Activated B cell treated with CpG ODN at 0.5 μM for 24 hours (primary cell): ENCODE data around the gene L2HGDH. TPM values are rescaled to one million over a fixed set of nuclear protein-coding genes. Genes with fewer than 3 reads are reported as not detected.

Experiments
- ATAC-seq: fragments of 200-7000 bp; cut with Tn5 transposase; one replicate; pipeline ENCODE4 v1.10.0; 2021; ENCODE audit warnings: low read depth, mild to moderate bottlenecking, moderate library complexity
- CTCF ChIA-PET: fragments of 350-600 bp; sonication (Branson Sonifier 250); formaldehyde crosslinking; loops from one replicate; lab custom pipeline; 2021; ENCODE audit warnings: antibody characterized with exemption; lab: Charles Lee
- POLR2A ChIA-PET: fragments of 350-600 bp; sonication (Branson Sonifier 250); formaldehyde crosslinking; loops from one replicate; lab custom pipeline; 2021; ENCODE audit warnings: antibody characterized with exemption; lab: Charles Lee
- DNase-seq: peaks from one replicate; pipeline ENCODE4 v3.0.0; 2022
- H3K27ac Mint-ChIP-seq: one replicate; pipeline ENCODE4 v1.8.0; 2020; ENCODE audit warnings: mixed read lengths
- H3K27me3 Mint-ChIP-seq: one replicate; pipeline ENCODE4 v1.8.0; 2021; ENCODE audit warnings: mixed read lengths
- H3K36me3 Mint-ChIP-seq: one replicate; pipeline ENCODE4 v1.8.0; 2021; ENCODE audit warnings: low read depth, mixed read lengths
- H3K4me1 Mint-ChIP-seq: one replicate; pipeline ENCODE4 v1.8.0; 2021; ENCODE audit warnings: mixed read lengths
- H3K4me3 Mint-ChIP-seq: one replicate; pipeline ENCODE4 v1.8.0; 2020; ENCODE audit warnings: mild to moderate bottlenecking, mixed read lengths
- H3K9me3 Mint-ChIP-seq: one replicate; pipeline ENCODE4 v1.8.0; 2020; ENCODE audit warnings: mixed read lengths
- intact Hi-C: fragments of 100-400 bp; cut with micrococcal nuclease; formaldehyde crosslinking; loops from one replicate; pipeline ENCODE4 v1.15.1; 2024
- total RNA-seq: library from RNA; stranded (reverse); gene quantifications from 2 replicates; pipeline ENCODE4 v1.2.3, GENCODE V29; 2022
- TF ChIP-seq, protein P1 (sequence below): fragments of 200-600 bp; IDR thresholded peaks from one replicate; pipeline ENCODE4 v1.8.0; 2022; ENCODE audit warnings: antibody characterized with exemption, mild to moderate bottlenecking

Gene L2HGDH
- total RNA-seq, 1 donor from 2014 or later: 5.2 TPM

DNA sequence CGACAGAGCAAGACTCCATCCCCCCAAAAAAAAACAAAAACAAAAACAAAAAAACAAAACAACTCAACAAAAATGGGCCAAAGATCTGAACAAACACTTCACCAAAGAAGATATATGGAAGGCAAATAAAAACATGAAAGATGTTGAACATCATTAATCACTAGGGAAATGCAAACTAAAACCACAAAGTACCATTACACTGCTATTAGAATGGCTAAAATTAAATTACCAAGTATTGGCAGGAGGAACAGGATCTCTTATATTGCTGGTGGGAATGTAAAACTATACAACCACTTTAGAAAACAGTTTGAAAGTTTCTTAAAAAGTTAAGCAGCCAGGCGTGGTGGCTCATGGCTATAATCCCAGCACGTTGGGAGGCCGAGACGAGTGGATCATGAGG, 93.5 kb downstream of the L2HGDH start:
- Mint-ChIP-seq H3K27ac (no peak overlapping the region), H3K36me3 (peaks cover 16% of the 10 kb centered on the region), H3K9me3 (no peaks in the 10 kb centered on the region), H3K27me3 (no peaks in the 10 kb centered on the region), H3K4me1 (peaks cover 33% of the 10 kb centered on the region), H3K4me3 (no peak overlapping the region)
- TF ChIP-seq, protein P1, sequence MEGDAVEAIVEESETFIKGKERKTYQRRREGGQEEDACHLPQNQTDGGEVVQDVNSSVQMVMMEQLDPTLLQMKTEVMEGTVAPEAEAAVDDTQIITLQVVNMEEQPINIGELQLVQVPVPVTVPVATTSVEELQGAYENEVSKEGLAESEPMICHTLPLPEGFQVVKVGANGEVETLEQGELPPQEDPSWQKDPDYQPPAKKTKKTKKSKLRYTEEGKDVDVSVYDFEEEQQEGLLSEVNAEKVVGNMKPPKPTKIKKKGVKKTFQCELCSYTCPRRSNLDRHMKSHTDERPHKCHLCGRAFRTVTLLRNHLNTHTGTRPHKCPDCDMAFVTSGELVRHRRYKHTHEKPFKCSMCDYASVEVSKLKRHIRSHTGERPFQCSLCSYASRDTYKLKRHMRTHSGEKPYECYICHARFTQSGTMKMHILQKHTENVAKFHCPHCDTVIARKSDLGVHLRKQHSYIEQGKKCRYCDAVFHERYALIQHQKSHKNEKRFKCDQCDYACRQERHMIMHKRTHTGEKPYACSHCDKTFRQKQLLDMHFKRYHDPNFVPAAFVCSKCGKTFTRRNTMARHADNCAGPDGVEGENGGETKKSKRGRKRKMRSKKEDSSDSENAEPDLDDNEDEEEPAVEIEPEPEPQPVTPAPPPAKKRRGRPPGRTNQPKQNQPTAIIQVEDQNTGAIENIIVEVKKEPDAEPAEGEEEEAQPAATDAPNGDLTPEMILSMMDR: no peak
- CTCF ChIA-PET: no interaction called here
- ATAC-seq (no peak), DNase-seq (no peak)
- POLR2A ChIA-PET: interaction anchor here (0.7 kb wide), 1 partner anchor 8 kb away, joined by 3 read pairs; no protein-coding TSS in a partner anchor
- intact Hi-C loops: no loop called here

DNA sequence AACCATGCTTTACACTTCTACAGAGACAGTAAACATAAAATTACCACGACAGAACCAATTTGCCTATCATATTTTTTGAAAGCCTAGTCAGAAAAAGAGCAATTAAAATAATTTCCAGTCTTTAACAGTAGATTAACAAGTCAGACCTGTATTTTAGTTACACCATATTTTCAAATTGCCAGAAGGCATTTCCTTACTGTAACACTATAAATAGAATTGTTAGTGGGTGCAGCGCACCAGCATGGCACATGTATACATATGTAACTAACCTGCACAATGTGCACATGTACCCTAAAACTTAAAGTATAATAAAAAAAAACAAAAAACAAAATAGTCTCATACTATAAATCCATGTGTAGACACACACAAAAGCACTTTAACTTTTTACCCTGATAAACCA, 96.6 kb downstream of the L2HGDH start:
- ChIA-PET POLR2A (no interaction called here), CTCF (no interaction called here)
- DNase-seq: no peak
- TF ChIP-seq, protein P1: no peak
- no peak overlapping the region for H3K27ac Mint-ChIP-seq
- peaks cover 6% of the 10 kb centered on the region for H3K36me3 Mint-ChIP-seq
- H3K4me3 Mint-ChIP-seq: no peak overlapping the region
- ATAC-seq: no peak
- peaks cover 28% of the 10 kb centered on the region for H3K4me1 Mint-ChIP-seq
- no peaks in the 10 kb centered on the region for H3K9me3 Mint-ChIP-seq
- intact Hi-C loops: no loop called here
- H3K27me3 Mint-ChIP-seq: no peaks in the 10 kb centered on the region

GRCh38 chr14:50213795-50214194, 98.2 kb downstream of the L2HGDH start:
- Mint-ChIP-seq H3K27me3 (no peaks in the 10 kb centered on the region), H3K4me1 (peaks cover 17% of the 10 kb centered on the region), H3K27ac (no peak overlapping the region)

DNA sequence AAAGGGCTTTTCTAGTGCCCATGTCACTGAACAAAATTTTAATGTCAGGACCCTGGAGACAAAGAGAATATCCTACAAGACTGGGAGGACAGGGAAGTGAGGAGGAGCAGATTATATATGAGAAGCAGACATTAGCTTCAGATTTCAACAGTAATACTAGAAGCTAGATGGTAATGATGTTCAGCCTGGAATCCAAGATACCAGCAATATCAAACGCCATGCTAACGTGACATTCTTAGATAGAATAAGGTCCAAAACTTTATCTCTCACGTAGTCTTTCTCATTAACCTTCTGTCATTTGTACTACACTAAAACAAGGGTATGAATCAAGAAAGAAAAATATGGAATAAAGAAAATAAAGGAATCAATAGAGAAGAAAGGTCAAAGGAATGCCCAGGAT, 99.3 kb downstream of the L2HGDH start:
- Mint-ChIP-seq H3K36me3 (peaks cover 2% of the 10 kb centered on the region), H3K4me3 (no peak overlapping the region), H3K27me3 (no peaks in the 10 kb centered on the region), H3K4me1 (peaks cover 9% of the 10 kb centered on the region), H3K9me3 (no peaks in the 10 kb centered on the region), H3K27ac (no peak overlapping the region)
- TF ChIP-seq, protein P1: no peak
- CTCF ChIA-PET: no interaction called here
- POLR2A ChIA-PET: no interaction called here
- ATAC-seq: no peak
- no peak for DNase-seq
- intact Hi-C loops: no loop called here

More at GRCh38 chr14:50213795-50214194, 98.2 kb downstream of the L2HGDH start:
- Mint-ChIP-seq H3K4me3 (no peak overlapping the region), H3K9me3 (no peaks in the 10 kb centered on the region), H3K36me3 (peaks cover 2% of the 10 kb centered on the region)
- TF ChIP-seq, protein P1: no peak
- intact Hi-C loops: no loop called here
- ChIA-PET CTCF (no interaction called here), POLR2A (interaction anchor here (0.7 kb wide), 1 partner anchor 485 kb away, joined by 7 read pairs; no protein-coding TSS in a partner anchor)
- DNase-seq (no peak), ATAC-seq (no peak)

- H3K4me3 Mint-ChIP-seq: no peak overlapping the region
- no peaks in the 10 kb centered on the region for H3K27me3 Mint-ChIP-seq
- POLR2A ChIA-PET: no interaction called here
Measured at GRCh38 chr14:50210074-50210473, 102.0 kb downstream of the L2HGDH start.

More at GRCh38 chr14:50210074-50210473, 102.0 kb downstream of the L2HGDH start:
- CTCF ChIA-PET: no interaction called here
- no peak for DNase-seq
- Mint-ChIP-seq H3K4me1 (peaks cover 2% of the 10 kb centered on the region), H3K9me3 (no peaks in the 10 kb centered on the region), H3K27ac (no peak overlapping the region), H3K36me3 (peaks cover 4% of the 10 kb centered on the region)
- no peak for ATAC-seq
- TF ChIP-seq, protein P1: no peak
- intact Hi-C loops: no loop called here
